Psoas muscle (tissue), 8 donors: ENCODE data around the gene R3HDM4. TPM values are rescaled to one million over a fixed set of nuclear protein-coding genes. Genes with fewer than 3 reads are reported as not detected.

ENCODE experiments used
- ATAC-seq, 4 donors: fragments of 200-7000 bp; cut with Tn5 transposase; one replicate each; pipeline ENCODE4 v1.9.1; 2020; ENCODE audit warnings: moderate library complexity in 3 of 4, mild to moderate bottlenecking in 2 of 4
- DNase-seq, 2 donors: peaks; one replicate each; pipeline ENCODE4 v3.0.0-alpha.2; 2020
- H3K27ac ChIP-seq: fragments of 200-600 bp; one replicate; pipeline ENCODE4 v1.8.0; 2022
- H3K27me3 ChIP-seq, 3 donors: fragments of 200-600 bp in 1 of 3; one replicate each; pipeline versions ENCODE4 v1.6.1 to v1.8.0; 2013 to 2022; ENCODE audit warnings: low read length in 2 of 3, mild to moderate bottlenecking in 2 of 3, moderate library complexity in 1 of 3; ENCODE audit not compliant: insufficient read depth in 3 of 3
- H3K36me3 ChIP-seq, 2 donors: fragments of 200-600 bp in 1 of 2; one replicate each; pipeline versions ENCODE4 v1.6.1 to v1.8.0; 2013 to 2022; ENCODE audit warnings: low read depth in 1 of 2, mild to moderate bottlenecking in 1 of 2, moderate library complexity in 1 of 2; ENCODE audit not compliant: insufficient read depth in 1 of 2
- H3K4me1 ChIP-seq: fragments of 200-600 bp; one replicate; pipeline ENCODE4 v1.8.0; 2022
- H3K4me3 ChIP-seq: fragments of 200-600 bp; one replicate; pipeline ENCODE4 v1.8.0; 2022; ENCODE audit warnings: mild to moderate bottlenecking
- H3K9me3 ChIP-seq: fragments of 200-600 bp; one replicate; pipeline ENCODE4 v1.8.0; 2022
- WGBS, 3 donors: extraction: QIAGEN DNeasy Blood & Tissue Kit; methylation state at CpG; one replicate each; pipeline versions ENCODE4 v1.1.6 to v1.1.7; 2013; 5-methylcytosine and 5-hydroxymethylcytosine counted together
- intact Hi-C, 2 donors: fragments of 100-400 bp; cut with DNase I; formaldehyde crosslinking; loops; one replicate each; pipeline versions ENCODE4 v1.11.0 to v1.14.2; 2022
- polyA plus RNA-seq, 3 donors: library from polyadenylated mRNA; stranded (reverse); fragments of 200-250 nt; gene quantifications; one replicate each; pipeline ENCODE4 v1.2.3, GENCODE V29; 2013
- total RNA-seq, 4 donors: library from RNA; stranded (reverse); fragmentation: NEBNext Ultra II Directional in 2 of 4; extraction: Animal tissue kit (Norgen Biotek cat#: 25700) in 2 of 4; gene quantifications; one replicate each; pipeline versions ENCODE4 v1.2.1 to v1.2.4, GENCODE V29; 2021 to 2023
- TF ChIP-seq, protein P1 (sequence below): fragments of 200-600 bp; IDR thresholded peaks from one replicate; pipeline ENCODE4 v1.8.0; 2022; ENCODE audit warnings: antibody characterized with exemption
- donor health status: healthy with polysubstance abuse.
- donor health status: DM: no; HTN: no; CAD: no; lungs with moderate emphysema.
- donor health status: Bipolar disorder and iron deficiency.
- donor health status: healthy.
- donor health status: DM: yes; HTN: yes; CAD: no.
- donor health status: DM: no; HTN: no; CAD: no.
- donor health status: DM: no; HTN: no; CAD: no.
- donor health status: DM: yes; HTN: yes; CAD: no.

Gene R3HDM4
- total and polyA plus RNA-seq, 7 donors, result 17.8 to 92.0 (median 51.0) TPM

DNA sequence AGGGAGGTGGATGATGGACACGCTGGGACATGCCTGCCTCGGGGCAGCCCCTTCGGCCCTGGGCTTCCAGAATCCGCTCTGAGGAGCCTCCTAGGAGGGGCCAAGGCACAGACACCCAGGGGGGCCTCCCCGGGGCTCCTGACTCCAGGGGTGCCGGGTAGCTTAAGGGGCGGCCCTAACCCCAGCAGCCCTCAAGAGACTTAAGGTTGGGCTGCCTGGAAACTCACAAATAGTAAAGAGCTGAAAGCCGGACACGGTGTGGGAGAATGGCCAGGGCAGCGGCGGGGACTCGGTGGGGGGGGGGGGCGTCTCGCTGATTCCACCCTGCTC is 20.5 kb upstream of the R3HDM4 start:
- no peaks in the 10 kb centered on the region for H3K27me3 ChIP-seq
- ATAC-seq (no peak), DNase-seq (no peak)
- 20 to 29% (median 21%) methylated on average over 9 to 14 of the region's 14 CpGs for WGBS, 3 donors
- H3K27ac ChIP-seq, result no peak overlapping the region
- TF ChIP-seq, protein P1, sequence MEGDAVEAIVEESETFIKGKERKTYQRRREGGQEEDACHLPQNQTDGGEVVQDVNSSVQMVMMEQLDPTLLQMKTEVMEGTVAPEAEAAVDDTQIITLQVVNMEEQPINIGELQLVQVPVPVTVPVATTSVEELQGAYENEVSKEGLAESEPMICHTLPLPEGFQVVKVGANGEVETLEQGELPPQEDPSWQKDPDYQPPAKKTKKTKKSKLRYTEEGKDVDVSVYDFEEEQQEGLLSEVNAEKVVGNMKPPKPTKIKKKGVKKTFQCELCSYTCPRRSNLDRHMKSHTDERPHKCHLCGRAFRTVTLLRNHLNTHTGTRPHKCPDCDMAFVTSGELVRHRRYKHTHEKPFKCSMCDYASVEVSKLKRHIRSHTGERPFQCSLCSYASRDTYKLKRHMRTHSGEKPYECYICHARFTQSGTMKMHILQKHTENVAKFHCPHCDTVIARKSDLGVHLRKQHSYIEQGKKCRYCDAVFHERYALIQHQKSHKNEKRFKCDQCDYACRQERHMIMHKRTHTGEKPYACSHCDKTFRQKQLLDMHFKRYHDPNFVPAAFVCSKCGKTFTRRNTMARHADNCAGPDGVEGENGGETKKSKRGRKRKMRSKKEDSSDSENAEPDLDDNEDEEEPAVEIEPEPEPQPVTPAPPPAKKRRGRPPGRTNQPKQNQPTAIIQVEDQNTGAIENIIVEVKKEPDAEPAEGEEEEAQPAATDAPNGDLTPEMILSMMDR, result no peak
- peak overlapping the region; percentile 18 for H3K4me3 ChIP-seq
- no peaks in the 10 kb centered on the region for H3K36me3 ChIP-seq
- no peaks in the 10 kb centered on the region for H3K9me3 ChIP-seq
- H3K4me1 ChIP-seq, result peaks cover 27% of the 10 kb centered on the region
- intact Hi-C loops, result no loop called here

GRCh38 chr19:932648-933552 is 19.9 kb upstream of the R3HDM4 start:
- WGBS, 3 donors, result 28 to 34% (median 33%) methylated on average over 42 to 54 of the region's 54 CpGs
- Histone ChIP-seq H3K4me1 (peaks cover 27% of the 10 kb centered on the region), H3K27me3 (no peaks in the 10 kb centered on the region), H3K36me3 (no peaks in the 10 kb centered on the region), H3K27ac (peak overlapping the region; percentile 30), H3K9me3 (no peaks in the 10 kb centered on the region), H3K4me3 (peak overlapping the region; percentile 18)
- DNase-seq (peak; percentile 83 to 86), ATAC-seq (peak in 3 of 4 donors; percentile 30 to 48 (median 35))
- intact Hi-C loops, result no loop called here
- TF ChIP-seq, protein P1, result no peak

GRCh38 chr19:931860-932647 is 19.0 kb upstream of the R3HDM4 start:
- no peak for ATAC-seq
- TF ChIP-seq, protein P1, result no peak
- Histone ChIP-seq H3K9me3 (no peaks in the 10 kb centered on the region), H3K27me3 (no peaks in the 10 kb centered on the region), H3K4me1 (peaks cover 27% of the 10 kb centered on the region), H3K27ac (no peak overlapping the region), H3K36me3 (no peaks in the 10 kb centered on the region), H3K4me3 (no peak overlapping the region)
- no peak for DNase-seq
- WGBS, 3 donors, result 85 to 89% (median 89%) methylated on average over 29 to 32 of the region's 32 CpGs
- intact Hi-C loops, result no loop called here

GRCh38 chr19:929891-930258 is 16.9 kb upstream of the R3HDM4 start:
- no peak for DNase-seq
- H3K4me1 ChIP-seq, result peaks cover 20% of the 10 kb centered on the region
- WGBS, 3 donors, result 86 to 94% (median 88%) methylated on average over 6 of the region's 6 CpGs

More at GRCh38 chr19:929891-930258, 16.9 kb upstream of the R3HDM4 start:
- Histone ChIP-seq H3K4me3 (no peak overlapping the region), H3K36me3 (no peaks in the 10 kb centered on the region), H3K9me3 (no peaks in the 10 kb centered on the region), H3K27ac (no peak overlapping the region), H3K27me3 (no peaks in the 10 kb centered on the region)
- intact Hi-C loops, result loop anchor here in 1 of 2 donors (10.0 kb wide), 1 partner anchor 285 kb away; no protein-coding TSS in a partner anchor
- TF ChIP-seq, protein P1, result no peak
- ATAC-seq, result no peak
